Kidney (tissue), 2 donors: ENCODE data around the gene PTF1A. TPM values are rescaled to one million over a fixed set of nuclear protein-coding genes. Genes with fewer than 3 reads are reported as not detected.

Source experiments
- polyA plus RNA-seq: library from polyadenylated mRNA; stranded (reverse); fragments of 350-450 nt; fragmentation: Illumina TruSeq; extraction: RNeasy Lipid Tissue Mini Kit (QIAGEN cat#74804); gene quantifications from one replicate; pipeline ENCODE4 v1.2.3, GENCODE V29; 2014; ENCODE audit warnings: low read depth, low replicate concordance; ENCODE audit not compliant: insufficient read depth
- total RNA-seq: library from RNA; stranded (reverse); fragmentation: NEBNext Ultra II Directional; extraction: Animal tissue kit (Norgen Biotek cat#: 25700); gene quantifications from one replicate; pipeline ENCODE4 v1.2.1, GENCODE V29; 2021
- donor health status: DM: yes; HTN: yes; CAD: no.

The PTF1A gene
- total and polyA plus RNA-seq, 2 donors from 2014 or later = not detected

Other genes with a start within 250 kb of the PTF1A start
- gene MSRB2, start 96.7 kb upstream of the PTF1A start, total RNA-seq = 39.9 TPM
- gene MSRB2, start 96.7 kb upstream of the PTF1A start, polyA plus RNA-seq = 131 TPM
- gene C10orf67, start 152.5 kb downstream of the PTF1A start, total RNA-seq = 1.6 TPM
- 1.1 TPM for gene C10orf67, start 152.5 kb downstream of the PTF1A start, polyA plus RNA-seq
- 27.1 TPM for gene OTUD1, start 246.8 kb downstream of the PTF1A start, total RNA-seq
- gene OTUD1, start 246.8 kb downstream of the PTF1A start, polyA plus RNA-seq = 14.1 TPM